DMS153 (cell line): Measurements from ENCODE around the gene NTRK1.

Experiments
- DNase-seq: peaks from one replicate; lab custom pipeline; 2025; lab: John Stamatoyannopoulos, UW

Gene NTRK1

DNA sequence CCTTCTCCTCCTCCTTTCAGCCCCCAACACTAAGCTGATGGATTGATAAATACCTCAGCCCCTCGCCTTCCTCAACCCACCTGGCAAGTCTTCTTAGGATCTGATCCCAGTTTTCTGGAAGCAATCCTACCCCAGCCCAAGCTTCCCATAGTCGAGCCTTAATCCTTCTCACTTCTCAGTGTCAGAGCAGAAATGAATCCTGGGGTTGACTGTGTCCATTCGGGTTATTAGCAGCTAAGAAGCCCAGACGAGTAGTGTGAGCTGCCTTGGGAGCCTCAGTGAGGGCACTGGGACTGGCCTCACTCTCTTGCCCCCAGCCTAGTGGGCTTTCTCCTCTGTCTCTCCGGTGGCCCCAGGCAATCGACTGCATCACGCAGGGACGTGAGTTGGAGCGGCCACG is 20.4 kb downstream of the NTRK1 start:
- DNase-seq = no peak

DNA sequence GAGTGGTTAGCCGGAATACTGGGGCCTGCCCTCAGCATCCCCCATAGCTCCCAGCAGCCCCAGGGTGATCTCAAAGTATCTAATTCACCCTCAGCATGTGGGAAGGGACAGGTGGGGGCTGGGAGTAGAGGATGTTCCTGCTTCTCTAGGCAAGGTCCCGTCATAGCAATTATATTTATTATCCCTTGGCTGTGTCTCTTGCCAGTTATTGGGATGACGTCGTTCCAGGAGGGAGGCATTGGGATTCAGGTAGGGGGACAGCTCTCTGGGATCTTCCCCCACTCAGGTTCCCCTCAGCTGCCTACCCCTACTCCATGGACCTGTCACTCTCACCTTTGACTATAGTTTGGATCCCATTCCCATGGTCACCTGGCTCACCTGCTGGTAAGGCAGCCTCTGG is 21.0 kb downstream of the NTRK1 start:
- DNase-seq = no peak

DNA sequence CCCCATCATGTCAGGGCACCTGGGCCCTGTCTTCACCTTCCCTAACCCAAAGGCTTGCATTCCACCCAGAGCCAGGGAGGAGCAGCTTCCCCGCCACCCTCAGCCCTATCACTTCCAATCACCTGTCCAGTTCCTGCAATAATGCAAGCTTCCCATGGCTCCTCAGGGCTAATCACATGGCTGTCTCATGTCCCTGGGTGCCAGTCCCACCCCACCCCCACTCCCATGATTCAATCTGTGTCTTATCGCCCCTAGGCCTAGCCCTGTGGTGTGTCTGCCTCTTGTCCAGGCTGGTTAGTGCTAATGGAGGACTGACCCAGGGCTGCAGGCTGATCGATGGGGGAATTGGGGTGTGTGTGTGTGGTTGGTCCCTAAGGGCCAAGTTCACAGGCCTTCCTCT is 21.9 kb downstream of the NTRK1 start:
- no peak for DNase-seq

GRCh38 chr1:156883919-156884318 is 23.3 kb downstream of the NTRK1 start:
- DNase-seq = no peak

DNA sequence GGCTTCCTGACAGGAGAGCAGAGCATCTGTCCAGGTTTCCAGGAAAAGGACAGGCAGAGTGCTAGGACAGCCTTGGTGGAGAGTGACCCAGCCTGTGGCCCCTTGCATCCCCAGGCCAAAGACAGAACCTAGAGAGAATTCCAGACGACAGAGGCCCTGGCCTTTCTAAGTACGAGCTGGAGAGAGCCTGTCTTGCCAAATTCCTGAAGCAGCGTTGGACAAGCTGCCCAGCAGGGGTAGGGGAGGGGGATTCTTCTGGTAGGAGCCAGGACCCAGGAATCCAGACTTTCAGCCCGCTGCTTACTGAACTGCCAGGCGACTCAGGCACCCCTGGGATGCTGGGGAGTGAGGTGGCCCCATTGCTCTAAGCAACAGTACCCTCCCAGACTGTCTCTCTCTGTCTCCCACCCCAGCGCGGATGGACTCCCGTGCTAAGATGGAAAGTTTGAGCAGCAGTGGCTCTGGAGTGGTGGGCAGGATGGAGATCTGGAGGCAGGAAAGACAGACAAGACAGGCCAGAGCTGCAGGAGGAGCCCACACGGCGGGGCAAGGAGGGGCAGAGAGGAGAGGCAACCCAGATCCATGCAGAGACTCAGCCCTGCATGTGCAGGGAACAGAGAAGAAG is 24.0 kb downstream of the NTRK1 start:
- no peak for DNase-seq

DNA sequence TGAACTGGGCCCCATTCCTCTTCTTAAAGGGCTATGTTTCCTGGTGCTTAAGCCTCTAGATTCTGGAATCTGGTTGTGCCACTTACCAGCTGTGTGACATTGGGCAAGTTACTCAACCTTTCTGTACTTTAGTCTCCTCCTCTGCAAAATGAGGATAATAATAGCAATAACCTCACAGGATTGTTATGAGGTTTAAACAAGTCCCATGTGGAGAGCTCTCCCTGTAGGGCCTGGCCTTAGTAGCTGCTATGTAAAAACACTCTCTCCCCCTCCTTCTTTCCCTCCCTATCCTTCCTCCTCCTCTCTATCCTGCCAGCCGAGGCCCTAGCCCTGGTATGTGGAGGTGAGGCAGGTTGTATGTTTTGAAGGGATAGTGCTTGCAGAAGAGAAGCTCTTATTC is 24.6 kb downstream of the NTRK1 start:
- no peak for DNase-seq

GRCh38 chr1:156885880-156886355 is 25.3 kb downstream of the NTRK1 start:
- no peak for DNase-seq

GRCh38 chr1:156886583-156887281 is 26.1 kb downstream of the NTRK1 start:
- no peak for DNase-seq

GRCh38 chr1:156887317-156887716 is 26.7 kb downstream of the NTRK1 start:
- DNase-seq = no peak

- no peak for DNase-seq
Observed at GRCh38 chr1:156887734-156888133, 27.1 kb downstream of the NTRK1 start.

DNA sequence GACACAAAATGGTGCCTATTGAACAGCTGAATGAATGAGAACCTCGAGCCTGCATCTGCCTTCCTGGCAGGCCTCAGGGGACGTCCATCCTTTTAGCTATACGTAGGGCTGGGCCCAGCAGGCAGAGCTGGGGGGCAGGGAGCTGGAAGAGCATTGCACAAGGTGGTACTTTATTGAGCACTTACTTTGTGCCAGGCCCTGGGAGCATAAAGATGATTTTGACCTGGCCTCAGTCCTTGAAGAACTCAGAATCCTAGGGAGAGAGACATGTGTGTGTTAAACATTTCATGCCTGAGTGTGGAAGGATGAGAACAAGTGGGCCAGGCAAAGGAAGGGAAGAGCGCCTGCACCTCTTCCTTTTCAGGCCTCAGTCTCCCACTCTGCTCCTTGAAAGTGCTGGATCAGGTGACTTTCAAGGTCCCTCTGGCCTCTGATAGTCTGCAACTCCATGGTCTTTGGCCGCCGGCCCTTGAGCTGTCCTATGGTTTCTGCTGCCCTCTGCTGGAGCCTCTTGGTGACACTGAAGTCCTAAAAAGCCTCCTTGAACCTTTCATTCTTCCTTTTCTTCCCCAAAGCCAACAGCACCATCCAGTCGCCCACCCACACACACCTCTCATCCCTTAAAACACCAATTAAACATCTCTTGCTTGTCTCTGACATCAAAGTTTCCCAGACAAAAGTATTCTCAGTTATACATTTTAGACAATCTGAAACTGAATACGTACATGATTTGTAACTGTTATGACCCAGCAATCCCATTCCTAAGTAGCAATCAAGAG is 29.3 kb downstream of the NTRK1 start:
- peak; percentile 70 for DNase-seq

- DNase-seq = peak; percentile 86
Observed at GRCh38 chr1:156892190-156893047, 31.8 kb downstream of the NTRK1 start.

DNA sequence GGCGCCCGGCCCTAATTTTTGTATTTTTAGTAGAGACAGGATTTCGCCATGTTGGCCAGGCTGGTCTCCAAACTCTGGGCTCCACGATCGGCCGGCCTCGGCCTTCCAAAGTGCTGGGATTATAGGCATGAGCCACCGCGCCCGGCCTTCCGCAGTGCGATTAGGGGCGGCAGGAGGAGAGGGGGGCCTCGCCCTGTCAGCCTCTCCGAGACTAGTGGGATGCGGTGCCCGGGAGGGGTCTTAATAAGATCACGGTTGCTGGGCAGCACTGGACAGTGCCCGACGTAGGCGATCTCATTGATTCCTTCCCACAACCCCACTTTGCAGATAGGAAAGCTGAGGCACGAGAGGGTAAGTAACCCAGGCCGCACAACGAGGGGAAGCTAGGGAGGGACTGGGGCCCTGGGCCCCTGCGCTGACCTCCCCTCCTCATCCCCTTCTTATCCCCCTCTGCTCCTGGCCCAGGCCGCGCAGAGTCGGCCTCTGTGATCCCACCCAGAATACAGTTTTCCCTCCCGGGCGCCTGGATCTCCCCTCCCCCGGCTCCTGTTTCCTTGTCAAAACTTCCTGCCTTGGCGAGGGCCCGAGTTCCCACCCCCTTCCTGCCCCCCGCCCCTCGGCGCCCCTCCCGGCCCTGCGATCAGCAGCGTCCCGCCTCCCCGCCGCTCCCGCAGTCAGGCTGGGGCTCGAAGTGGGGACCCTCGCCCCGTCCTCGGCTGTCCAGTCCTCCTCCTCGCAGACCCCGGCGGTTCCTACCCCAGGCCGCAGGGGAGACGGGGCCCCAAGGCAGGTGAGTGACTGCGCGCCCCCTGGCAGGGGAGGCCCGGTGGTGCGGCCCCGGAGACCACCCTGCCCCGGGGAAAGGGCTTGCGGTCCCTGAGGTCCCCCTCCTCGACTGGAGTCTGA is 32.6 kb downstream of the NTRK1 start, which contains the start of gene PEAR1:
Gene PEAR1 (plus strand): TSS at position 671 of the 906 bp plus-strand sequence. CDS start 10,209 bp downstream, outside the sequence.
- no peak for DNase-seq

GRCh38 chr1:156894001-156894400 is 33.3 kb downstream of the NTRK1 start:
- DNase-seq = no peak

DNA sequence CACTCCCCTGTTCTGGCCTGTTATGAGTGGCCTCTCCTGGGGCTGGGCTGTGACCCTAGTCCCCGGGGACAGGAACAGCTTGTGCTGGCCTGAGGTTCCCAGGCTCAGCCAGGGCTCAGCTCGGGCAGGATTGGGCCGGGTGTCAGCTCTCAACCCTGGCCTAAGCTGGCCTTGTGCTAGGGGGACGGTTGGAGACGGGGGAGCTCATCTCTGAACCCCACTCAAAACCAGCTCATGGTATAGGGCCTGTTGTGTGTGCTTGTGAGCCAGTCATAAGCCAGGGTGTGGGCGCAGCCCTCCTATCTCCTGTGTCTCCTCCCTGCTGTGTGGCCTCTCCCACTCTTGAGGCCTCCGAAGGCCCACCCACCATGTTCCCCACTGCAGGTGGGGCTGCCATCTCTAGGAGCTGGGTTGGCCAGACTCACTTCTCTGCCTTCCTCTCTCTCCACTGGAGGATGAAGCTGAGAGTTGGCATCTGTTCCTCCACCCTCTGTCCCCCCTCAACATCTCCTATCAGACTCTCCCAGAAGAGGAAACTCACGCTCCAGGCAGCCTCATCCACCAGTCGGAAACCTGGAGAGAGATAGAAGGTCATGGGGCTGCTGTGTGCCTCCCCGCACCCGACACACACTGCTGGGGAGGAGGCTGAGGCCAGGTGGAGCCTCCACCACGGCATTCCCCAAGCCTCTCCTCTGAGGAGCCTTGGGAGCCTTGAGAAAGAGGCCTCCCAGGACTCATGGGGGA is 34.2 kb downstream of the NTRK1 start:
- no peak for DNase-seq

DNA sequence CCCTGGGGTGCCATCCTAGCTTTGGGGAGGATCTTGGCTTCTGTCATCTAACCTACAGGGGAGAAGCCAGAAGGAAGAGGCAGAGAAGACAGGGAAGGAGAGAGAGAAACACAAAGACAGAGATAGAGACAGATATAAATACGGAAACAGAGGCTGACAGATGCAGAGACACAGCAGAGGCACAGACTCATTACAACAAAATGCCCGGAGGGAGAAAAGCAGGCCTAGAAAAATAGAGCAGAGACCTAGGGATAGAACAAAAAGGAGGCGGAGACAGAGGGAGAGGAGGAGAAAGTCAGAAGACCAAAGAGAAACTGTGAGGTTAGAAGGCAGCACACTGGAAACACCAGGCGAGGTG is 34.8 kb downstream of the NTRK1 start:
- no peak for DNase-seq

DNA sequence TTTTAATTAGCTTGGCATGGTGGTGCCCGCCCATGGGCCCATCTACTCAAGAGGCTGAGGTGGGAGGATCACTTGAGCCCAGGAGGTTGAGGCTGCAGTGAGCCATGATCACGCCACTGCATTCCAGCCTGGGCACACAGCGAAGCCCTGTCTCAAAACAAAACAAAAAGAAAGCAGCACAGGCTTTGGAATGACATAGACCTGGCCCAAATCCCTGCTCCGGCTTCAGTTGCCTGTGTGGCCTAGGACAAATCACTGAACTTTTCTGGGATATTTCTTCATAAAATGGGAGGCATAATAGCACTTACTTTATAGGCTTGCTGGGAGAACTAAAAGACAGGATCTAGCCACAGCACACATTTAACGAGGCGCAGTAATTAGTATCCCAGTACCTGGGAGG is 35.3 kb downstream of the NTRK1 start:
- no peak for DNase-seq

DNA sequence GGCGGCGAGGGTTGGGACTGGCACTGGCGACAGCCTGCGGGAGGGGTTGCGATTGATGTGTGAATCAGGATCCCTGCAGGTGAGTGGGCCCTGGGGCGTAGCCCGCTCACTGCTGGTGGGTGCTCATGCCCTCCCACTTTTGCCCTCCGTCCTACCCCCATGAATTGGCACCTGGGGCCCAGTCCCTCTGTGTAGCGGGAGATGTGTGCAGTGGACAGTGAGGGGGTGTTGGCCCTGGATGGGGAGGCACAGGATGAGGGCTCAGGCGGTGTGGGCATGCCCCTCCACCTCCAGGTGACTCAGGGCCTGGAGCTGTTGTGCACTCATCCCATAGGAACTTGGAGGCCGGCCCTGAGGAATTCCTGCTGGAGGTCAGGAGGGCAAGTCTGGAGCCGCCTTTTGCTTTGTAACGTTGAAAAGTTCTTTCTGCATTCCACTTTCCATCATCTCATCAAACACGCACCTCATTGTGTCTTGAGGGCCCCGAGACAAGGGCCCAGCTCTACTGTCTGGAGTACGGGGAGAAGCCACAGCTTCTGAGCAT is 35.9 kb downstream of the NTRK1 start:
- DNase-seq = no peak

GRCh38 chr1:156897078-156897825 is 36.6 kb downstream of the NTRK1 start:
- DNase-seq = no peak
